ENCODE measurements around the gene ENKD1. TPM values are rescaled to one million over a fixed set of nuclear protein-coding genes. Genes with fewer than 3 reads are reported as not detected.

Gene ENKD1
- total and polyA plus RNA-seq, 2 donors (not counting 1 experiment from before 2014, with no cell fraction given): 13.3 to 14.3 TPM

DNA sequence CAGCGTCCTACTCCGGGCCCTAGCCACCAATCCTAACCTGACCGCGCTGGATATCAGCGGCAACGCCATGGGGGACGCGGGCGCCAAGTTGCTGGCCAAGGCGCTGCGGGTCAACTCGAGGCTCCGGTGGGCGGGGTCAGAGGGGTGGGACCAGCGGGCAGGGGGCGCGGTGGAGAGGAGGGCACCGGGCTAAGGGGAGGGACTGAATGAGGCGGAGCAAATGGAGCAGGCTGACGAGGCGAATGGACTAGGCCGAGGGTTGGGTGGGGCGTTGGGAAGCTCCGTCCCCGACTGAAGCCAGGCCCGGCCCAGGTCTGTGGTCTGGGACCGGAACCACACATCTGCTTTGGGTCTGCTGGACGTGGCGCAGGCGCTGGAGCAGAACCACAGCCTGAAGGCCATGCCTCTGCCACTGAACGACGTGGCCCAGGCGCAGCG, 17.0 kb downstream of the ENKD1 start:
- H2AFZ ChIP-seq (ENCODE audit: insufficient read depth, low read depth, low read length, poor library complexity, severe bottlenecking): no peak overlapping the region
- no peak overlapping the region for H3K9ac ChIP-seq (ENCODE audit: low read length)
- ATAC-seq (ENCODE audit: low read depth) (no peak), DNase-seq (no peak)
- H3K27ac ChIP-seq (ENCODE audit: low read length in 2 of 2): no peak overlapping the region
- H3K27ac Mint-ChIP-seq: no peak overlapping the region
- H3K9me3 Mint-ChIP-seq (ENCODE audit: insufficient read depth): no peaks in the 10 kb centered on the region
- peaks cover 54% of the 10 kb centered on the region for H3K79me2 ChIP-seq (ENCODE audit: control insufficient read depth, insufficient read depth, low read length)
- H3K4me3 ChIP-seq (ENCODE audit: control extremely low read depth in 1 of 5, extremely low read depth in 1 of 5, insufficient read depth in 1 of 5, low read depth in 2 of 5, low read length in 4 of 5): no peak overlapping the region
- intact Hi-C loops (cut with micrococcal nuclease): no loop called here
- H3K27me3 ChIP-seq (replicated peaks in 1 of 4; ENCODE audit: control extremely low read depth in 1 of 4, control insufficient read depth in 3 of 4, insufficient read depth in 4 of 4, low read length in 3 of 4): no peaks in the 10 kb centered on the region
- peaks cover 10 to 16% of the 10 kb centered on the region in 2 donors for H3K4me1 ChIP-seq (ENCODE audit: control insufficient read depth in 2 of 2, insufficient read depth in 2 of 2, low read length in 2 of 2)
- H4K20me1 ChIP-seq (ENCODE audit: control insufficient read depth, insufficient read depth, low read length, poor library complexity, severe bottlenecking): peaks cover 46% of the 10 kb centered on the region
- peaks cover 18% of the 10 kb centered on the region for H3K4me1 Mint-ChIP-seq
- H3K36me3 ChIP-seq (replicated peaks in 1 of 2; ENCODE audit: control extremely low read depth in 1 of 2, control insufficient read depth in 1 of 2, extremely low read depth in 1 of 2, insufficient read depth in 2 of 2, low read length in 1 of 2): peaks cover 0 to 62% of the 10 kb centered on the region in 2 experiments
- POLR2A ChIA-PET: interaction anchor here (1.8 kb wide), 1 partner anchor 8 kb away, joined by 6 read pairs; no protein-coding TSS in a partner anchor
- H3K27me3 Mint-ChIP-seq: no peaks in the 10 kb centered on the region
- 94% methylated on average over 29 of the region's 34 CpGs for WGBS (ENCODE audit: insufficient coverage)
- TF ChIP-seq, protein P1, sequence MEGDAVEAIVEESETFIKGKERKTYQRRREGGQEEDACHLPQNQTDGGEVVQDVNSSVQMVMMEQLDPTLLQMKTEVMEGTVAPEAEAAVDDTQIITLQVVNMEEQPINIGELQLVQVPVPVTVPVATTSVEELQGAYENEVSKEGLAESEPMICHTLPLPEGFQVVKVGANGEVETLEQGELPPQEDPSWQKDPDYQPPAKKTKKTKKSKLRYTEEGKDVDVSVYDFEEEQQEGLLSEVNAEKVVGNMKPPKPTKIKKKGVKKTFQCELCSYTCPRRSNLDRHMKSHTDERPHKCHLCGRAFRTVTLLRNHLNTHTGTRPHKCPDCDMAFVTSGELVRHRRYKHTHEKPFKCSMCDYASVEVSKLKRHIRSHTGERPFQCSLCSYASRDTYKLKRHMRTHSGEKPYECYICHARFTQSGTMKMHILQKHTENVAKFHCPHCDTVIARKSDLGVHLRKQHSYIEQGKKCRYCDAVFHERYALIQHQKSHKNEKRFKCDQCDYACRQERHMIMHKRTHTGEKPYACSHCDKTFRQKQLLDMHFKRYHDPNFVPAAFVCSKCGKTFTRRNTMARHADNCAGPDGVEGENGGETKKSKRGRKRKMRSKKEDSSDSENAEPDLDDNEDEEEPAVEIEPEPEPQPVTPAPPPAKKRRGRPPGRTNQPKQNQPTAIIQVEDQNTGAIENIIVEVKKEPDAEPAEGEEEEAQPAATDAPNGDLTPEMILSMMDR (IDR thresholded peaks at IDR 0.05): no peak
- TF ChIP-seq EZH2 (IDR thresholded peaks at IDR 0.05; ENCODE audit: borderline replicate concordance, insufficient read depth, low read depth, low read length, poor library complexity, severe bottlenecking): no peak
- no peaks in the 10 kb centered on the region for H3K9me3 ChIP-seq (ENCODE audit: control extremely low read depth in 1 of 3, control insufficient read depth in 2 of 3, insufficient read depth in 1 of 3, low read length in 2 of 3)
- H3K4me3 Mint-ChIP-seq: no peak overlapping the region
- no peak overlapping the region for H3K4me2 ChIP-seq (replicated peaks; ENCODE audit: low read depth, low read length, poor library complexity, severe bottlenecking)
- CTCF ChIA-PET: no interaction called here

DNA sequence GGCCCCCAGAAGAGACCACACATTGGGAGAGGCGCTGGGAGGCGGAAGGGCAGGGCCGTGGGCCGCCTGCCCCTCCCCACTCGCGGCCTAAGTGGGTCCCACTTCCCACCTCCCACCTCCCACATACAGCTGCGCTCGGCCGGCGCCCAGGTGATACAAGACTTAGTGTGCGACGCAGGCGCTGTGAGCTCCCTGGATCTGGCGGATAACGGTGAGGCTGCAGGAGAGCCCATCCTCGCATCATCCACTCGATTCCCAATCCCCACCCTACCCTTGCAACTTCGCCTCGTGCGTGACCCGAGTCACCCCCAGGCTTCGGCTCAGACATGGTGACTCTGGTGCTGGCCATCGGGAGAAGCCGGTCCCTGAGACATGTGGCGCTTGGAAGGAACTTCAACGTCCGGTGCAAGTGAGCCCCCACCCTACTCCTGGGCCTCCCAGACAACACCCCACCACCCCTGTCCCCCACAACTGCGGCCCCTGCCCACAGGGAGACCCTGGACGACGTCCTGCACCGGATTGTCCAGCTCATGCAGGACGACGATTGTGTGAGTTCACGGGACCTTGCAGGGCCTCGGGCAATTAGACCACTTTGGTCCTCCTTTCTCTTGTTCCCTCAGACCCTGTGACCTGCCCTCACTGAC, 17.7 kb downstream of the ENKD1 start:
- TF ChIP-seq EZH2 (IDR thresholded peaks at IDR 0.05; ENCODE audit: borderline replicate concordance, insufficient read depth, low read depth, low read length, poor library complexity, severe bottlenecking): no peak
- TF ChIP-seq, protein P1 (IDR thresholded peaks at IDR 0.05): no peak
- Mint-ChIP-seq H3K27me3 (no peaks in the 10 kb centered on the region), H3K4me1 (peaks cover 20% of the 10 kb centered on the region), H3K4me3 (no peak overlapping the region), H3K27ac (no peak overlapping the region), H3K9me3 (ENCODE audit: insufficient read depth) (no peaks in the 10 kb centered on the region)
- H2AFZ ChIP-seq (ENCODE audit: insufficient read depth, low read depth, low read length, poor library complexity, severe bottlenecking): no peak overlapping the region
- no peak overlapping the region for H3K27ac ChIP-seq (ENCODE audit: low read length in 2 of 2)
- no peaks in the 10 kb centered on the region for H3K9me3 ChIP-seq (ENCODE audit: control extremely low read depth in 1 of 3, control insufficient read depth in 2 of 3, insufficient read depth in 1 of 3, low read length in 2 of 3)
- DNase-seq (no peak), ATAC-seq (ENCODE audit: low read depth) (no peak)
- peaks cover 12 to 20% of the 10 kb centered on the region in 2 donors for H3K4me1 ChIP-seq (ENCODE audit: control insufficient read depth in 2 of 2, insufficient read depth in 2 of 2, low read length in 2 of 2)
- H3K27me3 ChIP-seq (replicated peaks in 1 of 4; ENCODE audit: control extremely low read depth in 1 of 4, control insufficient read depth in 3 of 4, insufficient read depth in 4 of 4, low read length in 3 of 4): no peaks in the 10 kb centered on the region
- H3K9ac ChIP-seq (ENCODE audit: low read length): no peak overlapping the region
- no peak overlapping the region for H3K4me3 ChIP-seq (ENCODE audit: control extremely low read depth in 1 of 5, extremely low read depth in 1 of 5, insufficient read depth in 1 of 5, low read depth in 2 of 5, low read length in 4 of 5)
- peaks cover 0 to 56% of the 10 kb centered on the region in 2 experiments for H3K36me3 ChIP-seq (replicated peaks in 1 of 2; ENCODE audit: control extremely low read depth in 1 of 2, control insufficient read depth in 1 of 2, extremely low read depth in 1 of 2, insufficient read depth in 2 of 2, low read length in 1 of 2)
- no peak overlapping the region for H3K4me2 ChIP-seq (replicated peaks; ENCODE audit: low read depth, low read length, poor library complexity, severe bottlenecking)
- H3K79me2 ChIP-seq (ENCODE audit: control insufficient read depth, insufficient read depth, low read length): peaks cover 61% of the 10 kb centered on the region
- CTCF ChIA-PET: interaction anchor here (0.7 to 8.4 kb wide), 3 partner anchors 87 to 233 kb away, joined by 4 to 220 read pairs (median 4); partner anchors contain the start of gene CTCF
- 99% methylated on average over 26 of the region's 35 CpGs for WGBS (ENCODE audit: insufficient coverage)
- intact Hi-C loops (cut with micrococcal nuclease): no loop called here
- peaks cover 39% of the 10 kb centered on the region for H4K20me1 ChIP-seq (ENCODE audit: control insufficient read depth, insufficient read depth, low read length, poor library complexity, severe bottlenecking)
- POLR2A ChIA-PET: interaction anchor here (1.8 kb wide), 1 partner anchor 9 kb away, joined by 6 read pairs; no protein-coding TSS in a partner anchor

All from B cell (primary cell).